GM19035 (cell line): ENCODE data around the gene PCDH7.

Experiments used
- ATAC-seq: cut with Tn5 transposase; IDR thresholded peaks from one replicate; pipeline ENCODE4 v1.9.1; 2021; ENCODE audit not compliant: unreplicated experiment

PCDH7 gene

DNA sequence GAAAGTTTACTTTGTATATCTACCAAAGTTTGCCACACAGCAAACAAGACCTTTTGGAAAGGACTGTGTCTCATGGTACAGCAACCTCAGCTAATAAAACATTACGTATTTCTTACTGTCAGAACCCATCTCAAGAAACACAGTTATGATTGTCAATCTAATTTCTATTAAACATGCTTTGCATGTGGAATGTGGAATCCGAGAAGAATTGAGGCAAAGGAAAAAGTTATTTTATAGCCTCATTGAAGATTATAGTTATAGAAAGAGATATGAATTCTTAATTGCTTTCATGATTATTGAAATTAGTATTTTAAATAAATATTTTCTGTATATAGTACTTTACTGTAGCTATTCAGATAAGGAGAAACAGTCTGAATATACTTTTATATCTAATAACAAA, 5.4 kb downstream of the PCDH7 start:
- no peak for ATAC-seq

DNA sequence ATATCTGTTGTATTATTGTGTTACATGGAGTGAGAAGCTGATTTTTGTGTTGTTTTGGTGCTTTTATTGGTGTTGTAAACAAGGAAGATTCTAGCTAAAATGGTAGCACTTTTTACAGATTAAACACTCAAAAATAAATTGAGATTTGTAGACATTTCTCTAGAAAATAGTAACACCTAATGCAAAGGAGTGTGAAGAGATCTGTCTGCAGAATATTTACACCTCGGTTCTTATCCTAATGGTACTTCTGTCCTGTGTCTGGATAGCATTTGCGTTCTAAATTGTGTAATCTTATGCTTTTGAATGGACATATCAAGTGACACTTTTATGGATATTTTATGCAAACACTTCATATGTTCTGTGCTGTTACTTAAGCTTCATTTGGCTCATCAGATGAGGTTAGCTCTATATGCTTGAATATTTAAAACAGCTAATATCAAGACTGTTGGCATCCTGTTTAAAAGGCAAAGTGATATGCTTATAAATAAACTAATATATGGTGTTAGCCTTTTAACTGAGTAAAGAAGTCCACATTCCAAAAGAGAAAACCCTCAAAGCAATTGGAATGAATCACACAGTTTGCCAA, 6.0 kb downstream of the PCDH7 start:
- no peak for ATAC-seq

DNA sequence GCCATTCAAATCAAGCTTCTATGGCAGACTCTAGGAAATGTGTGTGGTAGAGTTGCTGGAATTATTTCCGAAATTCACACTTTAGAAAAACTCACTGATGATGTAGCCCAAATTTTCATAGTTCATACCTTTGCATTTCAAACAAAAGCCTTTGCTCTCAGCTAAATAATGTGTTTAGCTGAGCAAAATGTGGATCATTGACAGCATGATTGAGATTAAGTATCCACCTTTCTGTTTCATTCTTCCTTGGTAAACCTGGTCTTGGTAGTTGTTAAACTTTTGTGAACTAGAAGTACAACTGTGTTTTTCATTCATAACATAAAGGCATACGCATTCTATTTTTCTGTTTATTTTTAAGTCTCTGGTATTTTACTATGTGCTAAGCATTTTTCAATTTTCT, 7.2 kb downstream of the PCDH7 start:
- ATAC-seq, result no peak

DNA sequence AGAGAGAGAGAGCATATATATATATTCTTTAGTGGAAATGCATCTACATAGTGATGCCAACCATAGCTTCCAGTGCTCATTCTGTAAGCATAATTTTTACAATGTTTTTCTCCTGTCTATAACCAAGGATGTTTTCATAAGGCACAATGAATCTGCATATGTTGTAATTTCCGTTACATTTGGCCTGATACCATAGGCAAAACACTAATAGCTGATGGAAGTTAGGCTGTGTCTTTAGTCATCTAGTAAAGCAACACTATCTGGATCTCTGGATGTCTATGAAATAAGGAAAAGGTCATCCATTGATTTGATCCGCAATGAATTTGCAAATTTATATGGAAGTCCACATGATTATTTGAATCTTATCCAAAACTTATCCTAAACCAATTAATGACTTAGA, 8.1 kb downstream of the PCDH7 start:
- no peak for ATAC-seq

DNA sequence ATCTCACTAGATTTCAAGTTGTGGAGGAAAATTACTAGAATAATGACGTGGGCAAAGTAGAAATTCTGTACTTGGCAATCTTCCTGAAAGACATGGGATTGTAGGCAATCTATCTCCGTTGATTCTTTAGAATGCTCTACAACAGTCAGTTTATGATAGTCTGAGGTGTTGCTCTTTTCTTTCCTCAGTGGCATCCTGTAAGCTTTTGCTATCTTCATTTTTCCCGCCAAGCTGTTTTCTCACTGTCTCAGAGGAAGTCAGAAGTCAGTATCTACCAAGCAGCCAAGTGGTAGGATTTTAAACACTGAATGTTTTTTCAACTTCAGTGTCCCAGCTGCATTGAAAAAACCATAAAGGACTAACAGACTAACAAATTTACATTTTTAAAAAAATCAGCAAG, 23.7 kb downstream of the PCDH7 start:
- no peak for ATAC-seq

DNA sequence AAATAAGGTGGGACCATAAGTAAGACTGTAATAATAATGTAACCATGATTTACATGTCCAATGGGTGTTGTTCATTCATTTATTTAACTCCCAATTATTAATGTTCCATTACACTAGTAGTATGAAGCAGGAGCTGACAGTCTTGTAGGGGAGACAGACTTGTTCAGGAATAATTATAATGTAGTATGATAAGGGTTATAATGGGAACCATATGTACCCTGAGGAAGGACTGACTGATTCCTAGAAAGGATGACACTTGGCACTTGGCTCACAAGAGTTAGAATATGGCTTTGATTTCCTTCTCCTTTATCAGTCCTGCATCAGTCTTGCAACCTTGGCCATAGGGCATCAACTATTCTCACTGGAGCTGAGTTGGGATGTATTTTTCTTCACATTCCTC, 24.2 kb downstream of the PCDH7 start:
- no peak for ATAC-seq

DNA sequence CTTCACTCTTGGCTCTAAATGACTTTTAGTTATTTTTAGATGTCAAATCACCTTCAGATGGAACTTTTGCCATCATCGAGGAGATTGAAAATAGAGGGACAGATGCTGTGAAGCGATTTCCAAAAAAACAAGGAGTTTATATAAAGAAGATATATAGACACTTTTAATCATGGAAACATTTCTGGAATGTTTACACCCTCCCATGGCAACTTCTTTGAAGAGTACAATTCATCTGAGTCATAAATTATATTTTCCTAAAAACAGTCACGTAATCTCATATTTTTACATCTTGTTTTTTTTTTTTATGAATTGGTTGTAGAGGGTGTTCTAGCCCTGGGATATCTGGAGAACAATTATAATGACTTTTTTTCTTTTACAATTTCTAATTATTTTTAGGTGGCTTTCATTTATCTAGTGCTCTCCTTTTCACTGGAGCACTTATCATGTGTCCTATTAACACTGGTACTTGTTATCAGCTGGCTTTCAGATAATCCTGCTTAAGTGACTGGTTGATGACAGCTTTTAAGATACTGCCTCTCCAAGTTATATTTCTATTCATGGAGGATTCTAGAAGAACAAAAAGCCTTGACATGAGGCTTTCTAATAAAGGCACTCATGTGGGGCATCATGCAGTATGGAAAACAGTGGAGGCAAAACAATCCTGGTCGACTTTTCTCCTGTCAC, 24.9 kb downstream of the PCDH7 start:
- ATAC-seq, result no peak

DNA sequence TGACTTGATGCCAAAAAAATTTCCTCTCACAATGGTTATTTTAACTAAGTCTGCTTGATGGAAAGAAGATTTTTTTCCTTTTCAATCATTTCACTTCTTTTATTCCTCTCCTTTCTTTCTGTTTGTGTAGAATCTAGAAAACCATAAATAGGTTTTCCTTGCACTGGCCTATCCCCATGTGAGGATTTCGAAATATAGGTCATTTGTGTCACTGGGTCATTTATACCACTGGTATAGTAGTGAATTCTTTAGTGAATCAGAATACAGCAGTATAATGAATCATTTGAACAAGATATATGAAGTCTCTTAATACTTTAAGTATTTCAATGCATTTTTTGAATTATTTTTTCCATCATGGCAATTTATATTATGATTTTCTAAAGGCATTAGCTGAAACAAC, 26.6 kb downstream of the PCDH7 start:
- ATAC-seq, result no peak

DNA sequence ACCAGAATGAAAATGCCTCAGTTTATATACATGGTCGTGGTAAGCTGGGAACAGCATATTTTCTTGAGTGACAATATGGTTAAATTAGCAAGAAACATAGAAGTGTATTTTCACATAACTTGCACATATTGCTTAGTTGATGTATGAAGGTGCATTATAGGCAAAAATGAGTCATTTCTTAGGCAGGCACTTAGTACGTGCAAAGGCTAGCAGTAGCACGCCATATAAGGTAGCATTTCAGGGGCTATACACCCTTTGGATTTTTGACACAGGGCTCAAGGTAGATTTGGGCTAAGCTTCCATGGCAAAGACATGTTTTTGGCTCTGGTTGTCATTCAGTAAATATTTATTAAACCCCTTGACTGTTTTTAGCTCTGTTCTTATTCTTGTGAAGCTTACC, 33.1 kb downstream of the PCDH7 start:
- no peak for ATAC-seq

DNA sequence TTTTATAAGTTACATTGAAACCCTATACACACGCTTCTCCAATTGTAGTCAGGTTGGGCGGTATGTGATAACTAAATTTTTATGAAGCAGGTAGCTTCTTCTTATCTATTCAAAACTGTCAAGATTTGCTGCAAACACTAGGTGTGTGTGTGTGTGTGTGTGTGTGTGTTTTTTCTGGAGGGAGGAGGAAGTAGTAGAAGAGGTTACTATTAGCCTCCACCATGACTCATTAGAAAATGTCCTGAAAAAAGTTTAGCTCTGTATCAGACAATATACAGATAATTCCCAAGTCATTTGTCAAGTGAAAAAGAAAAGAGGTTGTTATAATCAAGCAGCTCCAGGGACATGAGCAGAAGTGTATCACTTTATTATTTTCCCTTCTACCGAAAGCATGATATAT, 33.9 kb downstream of the PCDH7 start:
- no peak for ATAC-seq

DNA sequence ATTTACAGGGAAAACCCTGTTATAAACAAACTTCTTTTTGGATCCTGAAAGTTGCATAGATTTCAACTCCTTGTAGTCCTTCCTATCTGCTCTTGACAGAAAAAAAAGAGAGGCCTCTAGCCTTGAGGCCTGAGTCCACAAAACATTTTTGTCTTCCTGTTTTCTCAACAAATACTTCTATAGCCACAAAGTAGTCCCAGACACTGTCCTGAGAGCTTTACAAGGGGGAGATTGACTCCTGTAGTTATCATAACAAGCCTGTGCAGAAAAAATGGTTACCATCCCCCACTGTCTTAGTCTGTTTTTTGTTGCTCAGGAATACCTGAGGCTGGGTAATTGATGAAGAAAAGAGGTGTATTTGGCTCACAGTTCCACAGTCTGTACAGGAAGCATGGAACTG, 35.2 kb downstream of the PCDH7 start:
- ATAC-seq, result no peak

DNA sequence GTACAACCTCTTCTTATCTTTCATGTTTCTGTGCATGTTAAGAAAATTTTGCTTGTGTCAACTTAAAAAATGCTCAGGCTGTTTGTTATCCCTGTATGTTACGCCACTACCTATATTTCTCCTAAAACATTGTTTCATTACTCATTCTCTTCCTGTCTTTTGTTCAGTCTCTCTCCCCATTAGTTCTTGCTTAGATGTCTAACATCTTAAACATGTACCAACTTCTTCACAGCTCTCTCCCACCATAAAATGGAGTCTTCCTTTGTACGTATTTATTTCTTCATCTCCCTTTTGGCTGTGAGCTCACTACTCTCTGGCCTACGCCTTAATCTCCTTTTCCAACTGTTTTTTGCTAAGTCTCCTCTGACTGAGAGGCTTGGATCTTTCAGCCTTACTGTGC, 36.4 kb downstream of the PCDH7 start:
- ATAC-seq, result no peak

DNA sequence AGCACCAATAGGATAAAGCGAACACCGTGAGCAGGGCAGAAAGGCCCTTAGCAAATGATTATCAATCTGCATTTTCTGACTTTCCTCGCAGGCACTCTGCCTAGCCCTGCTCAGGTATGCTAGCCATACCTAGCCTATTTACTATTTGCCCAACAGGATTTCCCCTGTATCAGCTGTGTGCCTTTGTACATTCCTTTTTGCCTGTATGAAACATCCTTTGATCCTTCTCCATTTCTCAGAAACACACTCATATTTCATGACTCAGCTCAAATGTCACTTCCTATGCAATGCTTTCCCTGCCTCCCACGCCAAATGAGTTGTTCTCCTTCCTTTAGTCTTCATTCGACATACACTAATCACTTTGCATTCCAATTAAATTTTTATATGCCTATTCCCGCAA, 37.2 kb downstream of the PCDH7 start:
- ATAC-seq, result no peak

DNA sequence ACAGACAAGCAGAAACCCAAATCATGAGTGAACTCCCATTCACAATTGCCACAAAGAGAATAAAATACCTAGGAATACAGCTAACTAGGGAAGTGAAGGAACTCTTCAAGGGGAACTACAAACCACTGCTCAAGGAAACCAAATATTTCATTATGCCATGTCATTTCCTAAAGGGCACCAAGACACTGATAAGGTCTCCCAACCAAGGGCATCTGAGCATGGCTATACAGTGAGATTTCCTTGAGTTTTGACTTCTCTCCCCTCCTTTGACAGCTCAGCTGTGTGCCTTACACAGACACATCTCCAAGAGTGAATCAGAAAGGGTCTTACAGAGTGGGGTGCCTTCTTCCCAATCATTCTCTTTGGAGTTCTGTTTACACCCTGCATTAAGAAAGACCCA, 40.4 kb downstream of the PCDH7 start:
- ATAC-seq, result no peak

DNA sequence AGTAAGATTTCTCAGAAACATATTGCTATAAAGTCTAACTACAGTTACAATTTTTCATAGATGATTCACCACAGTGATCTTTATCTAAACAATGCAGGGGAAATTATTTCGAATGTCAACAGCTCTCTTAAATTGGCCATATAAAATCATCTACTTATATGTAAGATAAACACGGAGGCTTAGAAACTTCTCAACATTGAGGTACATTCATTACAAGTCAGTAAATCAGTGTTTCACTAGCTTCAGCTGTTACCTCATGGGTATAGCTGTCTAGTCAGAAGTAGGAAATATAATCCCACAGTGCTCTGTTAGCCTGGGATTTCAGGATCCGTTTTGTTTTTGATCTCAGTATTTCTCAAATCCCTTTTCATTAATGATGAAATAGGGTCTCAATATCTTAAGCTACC, 43.2 kb downstream of the PCDH7 start:
- no peak for ATAC-seq

DNA sequence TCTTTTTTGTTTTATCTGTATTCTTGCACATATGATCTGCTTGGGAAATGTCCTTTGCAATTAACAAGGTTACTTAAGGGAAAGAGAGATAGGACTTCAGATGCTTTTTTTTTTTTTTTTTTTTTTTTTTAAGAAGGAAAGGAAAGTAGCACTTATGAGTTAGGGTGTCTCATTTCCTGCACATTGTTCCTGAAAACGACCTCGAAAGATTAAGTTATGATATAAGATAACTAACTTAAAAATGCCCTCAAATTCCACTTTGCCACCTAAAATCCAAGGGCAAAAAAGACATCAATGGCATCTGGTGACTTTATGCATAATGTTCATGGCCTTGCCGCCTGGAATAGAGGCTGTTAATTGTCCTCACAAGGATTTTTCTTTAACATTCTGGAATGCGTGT, 44.9 kb downstream of the PCDH7 start:
- ATAC-seq, result no peak

DNA sequence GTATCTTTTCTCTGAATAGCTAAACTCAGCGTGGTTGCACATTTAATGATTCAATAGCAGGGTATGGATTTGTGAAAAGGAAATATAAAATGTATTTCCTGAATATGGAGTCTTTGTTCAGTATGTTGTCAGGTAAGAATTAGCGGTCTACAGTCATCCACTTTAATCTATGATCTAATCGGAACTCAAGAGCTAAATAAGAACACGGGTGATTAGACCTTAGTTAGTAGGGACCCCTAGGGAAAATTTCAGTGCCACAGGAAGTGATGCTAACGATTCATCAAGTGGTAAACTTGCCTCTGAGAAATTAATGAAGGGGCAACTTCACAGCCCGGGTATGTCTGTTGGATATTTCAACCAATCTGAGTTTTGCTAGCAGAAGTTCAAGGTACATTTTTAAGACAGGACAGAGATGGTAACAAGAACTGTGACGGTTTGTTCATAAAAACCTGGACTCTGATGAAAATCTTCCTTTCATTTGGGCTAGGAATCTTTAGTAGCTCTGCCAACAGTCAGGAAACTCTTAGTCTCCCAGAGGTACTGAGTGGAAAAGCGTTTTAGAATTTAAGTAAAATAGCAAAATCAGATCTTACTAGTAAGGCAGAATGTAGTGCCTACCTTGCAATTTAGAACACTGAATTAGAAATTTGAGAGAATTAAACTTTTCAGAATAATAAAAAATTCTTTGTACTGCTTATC, 47.1 kb downstream of the PCDH7 start:
- no peak for ATAC-seq

DNA sequence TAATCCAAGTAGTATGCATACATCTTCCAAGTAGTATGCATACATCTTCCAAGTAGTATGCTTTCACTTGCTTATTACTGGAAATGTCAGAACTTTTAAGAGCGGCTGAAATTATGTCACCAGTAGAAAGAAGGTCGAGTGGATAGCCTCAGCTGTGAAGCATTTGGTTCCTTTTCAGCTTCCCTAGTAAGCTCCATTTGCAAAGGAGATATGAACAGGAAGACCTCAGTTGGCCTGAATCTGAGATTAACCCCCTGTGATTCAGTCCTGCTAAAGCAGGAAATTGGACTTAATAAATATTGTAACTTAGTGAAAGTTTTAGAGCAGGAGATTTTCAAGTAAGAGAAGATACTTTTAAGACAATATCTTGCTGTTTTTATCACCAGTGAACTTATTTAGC, 48.1 kb downstream of the PCDH7 start:
- no peak for ATAC-seq

DNA sequence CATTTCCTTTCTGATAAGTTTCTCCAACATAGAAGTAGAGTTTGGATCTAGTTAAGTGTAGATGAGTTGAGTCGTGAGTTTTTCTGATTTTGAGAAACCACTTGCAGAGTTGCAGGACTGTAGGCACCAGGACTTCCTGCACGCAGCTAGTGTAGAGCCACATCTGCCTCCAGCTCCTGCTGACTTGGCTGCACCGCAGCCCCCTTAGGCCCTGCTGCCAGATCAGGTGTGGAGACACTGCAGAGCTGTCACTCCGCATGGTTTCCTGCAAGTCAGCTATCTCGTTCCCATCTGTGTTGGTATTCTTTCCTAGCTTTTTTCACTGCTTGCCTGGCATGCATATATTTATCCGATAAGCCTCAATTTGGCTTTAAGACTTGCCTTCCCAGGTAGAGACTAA, 48.9 kb downstream of the PCDH7 start:
- ATAC-seq, result no peak

DNA sequence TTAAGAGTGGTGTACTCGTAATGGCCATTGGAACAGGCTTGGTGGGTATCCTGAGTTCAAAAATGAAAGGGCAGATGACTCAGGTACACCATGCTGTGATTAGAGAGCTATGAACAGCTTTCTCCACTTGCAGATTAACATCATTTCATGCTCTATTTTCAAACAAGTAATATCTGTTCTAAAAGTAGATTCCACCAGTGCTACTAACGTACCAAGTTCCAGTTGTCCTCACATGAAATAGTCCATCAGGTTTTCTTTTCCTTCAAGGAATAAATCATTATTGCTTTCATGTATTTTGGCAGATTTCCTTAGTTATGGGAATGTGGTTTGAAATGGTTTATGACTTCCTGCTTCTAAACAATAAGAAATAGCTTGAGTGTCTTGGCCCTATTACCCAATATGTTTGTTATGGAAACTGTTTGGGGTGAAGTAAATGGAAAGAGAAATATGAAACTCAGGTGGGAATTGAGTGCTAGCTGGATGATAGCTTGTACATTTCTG, 49.9 kb downstream of the PCDH7 start:
- no peak for ATAC-seq

DNA sequence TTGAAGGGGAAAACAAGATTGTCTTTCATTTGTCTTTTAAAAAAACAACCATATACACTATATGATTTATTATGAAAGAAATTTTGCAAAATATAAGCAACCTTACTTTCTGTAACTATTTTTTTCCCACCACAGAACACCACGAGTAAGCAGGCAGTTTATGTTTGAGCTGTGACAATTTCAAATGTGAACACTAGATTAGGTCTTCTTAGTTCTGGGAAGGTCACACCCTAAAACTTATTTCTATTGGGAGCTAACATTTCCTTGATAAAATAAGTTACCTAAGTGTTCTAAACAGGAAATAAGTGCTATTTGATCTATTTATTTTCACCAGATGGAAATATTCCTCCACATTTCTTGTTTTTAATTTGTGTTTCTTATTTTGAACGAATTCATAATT, 50.6 kb downstream of the PCDH7 start:
- no peak for ATAC-seq

DNA sequence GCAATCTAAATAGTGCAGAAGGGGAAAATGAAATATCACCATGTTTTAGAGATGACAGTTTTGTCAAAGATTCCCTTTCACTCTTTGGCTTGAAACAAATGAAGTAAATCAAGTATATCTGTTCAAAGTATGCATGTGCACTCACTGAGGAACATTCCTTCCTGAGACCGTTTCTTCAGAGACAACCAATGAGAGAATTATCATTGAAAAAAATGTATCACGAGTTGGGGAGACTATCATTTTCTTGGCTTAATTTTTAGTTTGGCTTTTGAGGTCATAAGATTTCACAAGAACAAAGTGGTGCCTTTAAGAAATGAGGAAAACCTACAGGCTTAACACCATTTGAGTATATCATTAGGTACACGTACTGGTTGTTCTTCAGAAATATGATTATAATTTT, 56.3 kb downstream of the PCDH7 start:
- ATAC-seq, result no peak
